NCI-H82 treated with DMSO at 0.1 percent for 48 hours (cell line): ENCODE results near the gene TULP4.
"Not testable (repeated sequence)": the region's sequence is repeated elsewhere in the genome, so short reads cannot be mapped to it uniquely, and the experiment has no call there.

Source experiments
- DNase-seq: peaks from one replicate; lab custom pipeline; 2025; ENCODE audit not compliant: unreplicated experiment; lab: John Stamatoyannopoulos, UW

TULP4 gene

DNA sequence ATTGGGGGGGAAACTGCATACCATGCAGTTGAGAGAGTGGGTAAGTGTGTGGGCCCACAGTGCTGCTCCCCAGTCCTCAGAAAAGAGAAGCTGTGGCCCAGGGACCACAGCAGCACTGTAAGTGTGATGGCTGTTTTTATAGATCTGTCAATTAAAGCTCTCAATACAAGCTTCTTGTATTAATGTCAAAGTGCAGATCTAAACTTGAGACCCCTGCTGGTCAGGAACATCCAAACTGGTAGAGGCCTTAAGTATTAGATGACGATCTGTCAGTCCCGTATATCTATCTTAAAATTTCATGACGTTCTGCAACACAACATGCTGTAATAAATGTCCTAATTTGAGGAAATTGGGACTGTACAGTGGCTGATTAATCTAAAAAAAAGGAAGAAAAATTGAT is 74.8 kb downstream of the TULP4 start:
- DNase-seq, result no peak

DNA sequence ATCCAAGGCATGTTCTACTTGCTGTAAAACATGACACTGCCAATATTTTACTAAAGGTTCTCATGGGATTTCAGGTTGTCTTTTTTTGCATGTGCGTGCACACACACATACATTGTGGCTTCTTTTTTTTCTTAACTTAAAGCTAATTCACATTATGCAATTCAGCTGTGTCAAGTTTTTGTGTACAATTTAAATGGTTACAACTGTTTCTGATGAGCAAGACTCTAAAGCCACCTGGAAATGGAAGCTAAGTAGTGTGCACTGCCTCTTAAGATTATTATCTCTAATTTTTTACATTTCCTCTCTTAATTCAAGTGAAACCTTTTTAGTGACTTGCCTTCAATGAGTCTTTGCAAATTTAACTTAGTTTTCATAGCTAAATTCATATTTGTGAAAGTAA is 75.3 kb downstream of the TULP4 start:
- no peak for DNase-seq

DNA sequence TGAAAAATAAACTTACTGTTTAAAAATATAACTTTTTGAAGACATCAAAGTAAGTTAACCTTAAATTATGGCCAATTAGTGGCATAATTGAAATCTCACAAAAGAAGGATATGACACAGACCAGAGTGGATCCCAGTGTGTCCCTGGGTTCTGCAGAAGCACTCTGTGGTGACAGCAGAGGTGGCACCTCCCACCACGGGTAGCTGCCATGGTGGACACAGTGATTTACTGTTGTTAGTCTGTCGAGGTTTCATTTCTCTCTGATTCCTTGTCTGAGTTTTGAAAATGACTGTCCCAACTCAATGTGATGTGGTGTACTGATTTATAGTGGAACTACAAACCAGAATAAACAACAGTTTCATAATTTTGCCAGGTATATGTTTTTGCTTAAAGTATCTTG is 76.5 kb downstream of the TULP4 start:
- no peak for DNase-seq

DNA sequence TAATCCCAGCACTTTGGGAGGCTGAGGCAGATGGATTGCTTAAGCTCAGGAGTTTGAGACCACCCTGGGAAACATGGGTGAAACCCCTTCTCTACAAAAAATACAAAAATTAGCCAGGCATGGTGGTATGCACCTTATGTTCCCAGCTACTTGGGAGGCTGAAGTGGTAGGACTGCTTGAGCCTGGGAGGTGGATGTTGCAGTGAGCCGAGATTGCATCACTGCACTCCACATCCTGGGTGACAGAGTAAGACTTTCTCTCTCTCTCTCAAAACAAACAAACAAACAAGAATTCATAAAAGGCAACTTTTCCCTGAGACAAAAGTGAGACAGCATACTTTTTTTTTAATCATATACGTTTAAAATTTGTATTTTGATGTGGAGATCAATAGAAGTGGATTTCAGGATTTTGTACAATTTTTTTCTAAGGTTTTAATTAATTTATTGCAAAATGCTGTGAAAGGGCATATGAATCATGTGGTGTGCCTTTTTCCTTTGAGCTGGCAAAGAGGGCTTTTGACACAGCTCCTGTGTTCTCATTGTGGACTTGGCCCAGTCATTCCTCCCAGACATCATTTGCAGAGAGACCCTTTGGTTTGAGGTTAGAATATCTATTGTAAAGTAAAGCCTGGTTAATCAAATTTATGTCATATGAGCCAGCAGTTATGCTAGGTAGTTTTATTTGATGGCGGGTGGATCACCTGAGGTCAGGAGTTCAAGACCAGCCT is 77.1 kb downstream of the TULP4 start:
- DNase-seq, result no peak

DNA sequence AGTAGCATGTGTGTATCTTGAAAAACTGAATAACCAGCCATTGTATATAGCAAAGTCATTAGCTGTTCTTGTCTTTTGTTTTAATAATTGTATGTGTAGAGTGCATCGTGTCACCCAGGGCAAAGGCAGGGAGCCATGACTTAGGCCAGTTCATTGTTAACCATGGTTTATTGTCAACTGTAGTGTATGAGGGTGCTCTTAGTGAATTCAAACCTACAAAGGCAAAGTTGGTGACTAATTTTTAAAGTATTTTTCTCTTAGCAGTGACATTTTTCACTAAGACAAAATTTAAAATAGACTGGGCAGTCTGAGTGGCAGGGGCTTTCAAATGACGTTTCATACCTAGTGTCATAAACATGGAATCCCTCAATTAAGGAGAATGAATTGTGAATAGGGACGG is 79.0 kb downstream of the TULP4 start:
- no peak for DNase-seq

DNA sequence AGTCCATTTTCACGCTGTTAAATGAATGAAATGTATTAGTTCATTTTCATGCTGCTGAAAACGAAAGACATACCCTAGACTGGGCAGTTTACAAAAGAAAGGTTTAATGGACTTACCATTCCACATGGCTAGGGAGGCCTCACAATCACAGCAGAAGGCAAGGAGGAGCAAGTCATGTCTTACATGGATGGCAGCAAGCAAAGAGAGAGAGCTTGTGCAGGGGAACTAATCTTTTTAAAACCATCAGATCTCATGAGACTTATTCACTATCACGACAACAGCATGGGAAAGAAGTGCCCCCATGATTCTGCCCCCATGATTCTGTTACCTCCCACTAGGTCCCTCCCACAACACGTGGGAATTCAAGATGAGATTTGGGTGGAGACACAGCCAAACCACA is 79.7 kb downstream of the TULP4 start:
- DNase-seq, result not testable (repeated sequence)

DNA sequence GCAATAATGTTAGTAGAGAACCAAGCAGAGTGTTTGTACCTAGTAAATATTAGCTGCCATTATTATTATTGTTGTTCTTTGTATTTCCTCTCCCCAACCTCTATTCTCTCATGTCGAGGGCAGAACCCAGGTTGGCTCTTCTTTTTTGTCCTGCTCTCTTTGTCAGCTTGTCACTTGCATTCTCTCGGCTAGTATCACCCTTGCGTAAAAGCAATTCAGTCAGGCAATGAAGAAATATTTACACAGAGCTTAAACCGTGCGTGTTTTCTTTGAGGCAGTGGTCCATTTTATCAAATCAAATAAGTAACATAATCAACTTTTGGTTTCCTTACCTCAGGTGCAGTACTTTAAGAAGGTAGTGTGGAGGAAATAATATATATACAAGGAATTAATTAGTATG is 83.9 kb downstream of the TULP4 start:
- no peak for DNase-seq

DNA sequence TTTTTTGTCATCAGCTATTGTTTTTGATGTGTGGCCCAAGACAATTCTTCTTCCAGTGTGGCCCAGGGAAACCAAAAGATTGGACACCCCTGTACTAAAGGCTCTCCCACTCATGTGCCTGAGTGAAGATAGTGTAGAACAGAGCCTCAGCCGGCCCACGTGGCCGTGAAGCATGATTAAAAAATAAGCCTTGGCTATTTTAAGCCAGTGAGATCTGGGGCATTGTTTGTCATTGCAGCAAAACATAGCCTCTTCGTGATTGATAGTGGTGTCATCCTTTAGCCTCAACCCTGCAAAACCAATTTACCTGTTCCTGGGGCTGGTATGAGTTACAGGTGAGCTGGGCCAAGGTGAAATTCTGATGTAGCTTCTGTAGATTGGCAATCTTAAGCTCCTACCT is 85.3 kb downstream of the TULP4 start:
- DNase-seq, result no peak

DNA sequence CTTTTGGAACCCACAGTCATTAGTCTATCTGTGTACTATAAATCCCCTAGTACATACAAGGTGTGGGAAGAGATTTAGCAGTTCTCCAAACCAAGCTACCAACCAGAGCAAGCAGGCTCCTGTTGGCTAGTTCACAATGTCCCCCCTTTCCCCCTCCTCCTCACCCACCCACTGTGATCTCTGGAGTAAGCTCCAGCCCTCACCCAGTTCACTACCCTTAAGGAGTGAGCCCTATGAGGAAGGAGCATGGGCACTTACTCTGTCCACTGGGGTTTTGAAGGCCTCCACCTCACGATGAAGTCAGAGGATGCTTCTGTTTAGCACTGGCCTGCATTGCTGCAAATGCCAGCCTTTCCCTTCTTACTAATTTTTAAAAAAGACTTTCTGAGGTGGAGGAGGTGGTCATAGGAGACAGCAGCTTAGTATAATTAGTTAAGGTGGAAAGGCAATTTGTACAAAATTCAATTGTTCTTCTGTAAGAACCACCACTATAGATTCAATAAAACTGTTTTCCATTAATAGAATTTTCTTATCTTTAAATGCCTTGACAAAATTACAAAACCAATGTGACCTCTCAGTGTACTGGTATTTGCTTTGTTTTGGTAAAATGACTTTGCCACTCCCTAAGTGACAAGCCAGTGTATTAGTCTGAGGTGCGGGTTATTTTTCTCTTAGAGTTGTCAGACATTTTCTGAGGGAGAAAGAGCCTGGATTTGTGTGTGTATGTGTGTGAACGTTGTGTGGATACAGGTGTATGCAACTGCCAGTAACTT is 86.2 kb downstream of the TULP4 start:
- DNase-seq, result no peak

DNA sequence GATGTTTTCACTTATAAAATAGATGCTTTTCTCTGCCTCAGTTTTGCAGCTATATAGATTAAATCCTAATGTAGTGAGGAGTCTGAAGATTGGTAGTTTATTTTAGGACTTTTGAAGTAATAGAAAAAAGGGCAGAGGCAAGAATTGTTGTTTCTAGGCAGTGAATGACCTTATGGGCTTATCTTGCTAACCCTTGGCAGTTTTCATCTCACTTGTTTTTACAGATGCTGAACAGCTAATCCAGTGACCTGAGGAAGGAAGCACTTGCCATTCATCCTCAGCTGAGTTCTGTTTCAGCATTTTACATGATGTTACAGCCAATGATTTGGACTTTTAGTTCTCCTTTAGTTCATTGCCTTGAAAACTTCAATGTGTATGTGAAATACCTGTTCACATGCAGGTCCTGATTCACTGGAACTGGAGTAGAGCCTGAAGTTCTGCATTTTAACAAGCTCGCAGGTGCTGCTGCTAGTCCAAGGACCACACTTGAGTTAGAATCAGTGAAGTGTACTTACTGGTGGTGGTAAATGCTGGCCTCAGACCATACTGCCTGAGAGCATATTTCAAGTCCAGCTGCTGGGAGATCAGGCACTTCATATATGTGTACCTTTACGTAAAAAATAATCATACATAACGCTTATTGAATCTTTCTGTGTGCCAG is 86.9 kb downstream of the TULP4 start:
- DNase-seq, result no peak

DNA sequence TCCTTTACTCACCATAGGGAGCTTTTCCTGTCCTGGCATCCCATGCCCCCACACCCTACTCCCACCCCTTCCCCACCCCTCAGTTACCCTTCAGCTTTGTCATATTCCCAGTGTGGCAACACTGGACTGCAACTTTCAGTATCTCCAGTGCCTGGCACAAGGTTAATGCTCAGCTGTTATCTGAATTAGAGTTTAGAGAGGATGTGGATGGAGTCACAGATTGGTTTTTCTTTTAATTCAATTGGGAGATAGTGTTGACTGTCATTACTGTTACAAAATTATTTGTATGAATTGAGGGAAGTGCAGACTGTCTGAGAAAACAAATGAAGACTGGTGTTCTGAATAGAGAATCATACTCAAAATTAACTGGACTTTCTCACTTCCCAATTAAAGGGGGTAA is 89.9 kb downstream of the TULP4 start:
- no peak for DNase-seq

DNA sequence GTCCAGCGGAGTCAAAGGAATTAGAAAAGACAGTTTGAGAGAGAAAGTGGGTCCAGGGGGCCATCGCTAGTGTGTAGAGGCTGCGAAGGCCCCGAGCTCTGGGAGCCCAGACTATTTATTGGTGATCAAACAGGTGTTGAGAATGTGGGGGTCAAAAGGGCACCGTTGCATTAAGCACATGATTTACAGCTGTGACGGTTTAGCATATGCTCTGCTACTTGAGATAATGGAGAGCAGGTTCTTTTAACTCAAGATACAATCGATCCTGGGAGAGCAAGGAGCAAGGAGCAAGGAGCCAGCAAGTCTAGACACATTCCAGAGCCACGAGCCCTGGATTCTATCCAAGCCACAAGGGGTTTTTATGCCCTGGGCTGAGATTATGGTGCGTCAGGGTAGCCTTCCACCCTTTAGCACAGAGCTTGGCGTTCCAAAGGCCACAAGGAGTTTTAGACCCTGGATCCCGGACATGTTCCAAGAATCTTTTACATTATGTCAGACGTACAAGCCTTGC is 93.1 kb downstream of the TULP4 start:
- DNase-seq, result peak; percentile 80

DNA sequence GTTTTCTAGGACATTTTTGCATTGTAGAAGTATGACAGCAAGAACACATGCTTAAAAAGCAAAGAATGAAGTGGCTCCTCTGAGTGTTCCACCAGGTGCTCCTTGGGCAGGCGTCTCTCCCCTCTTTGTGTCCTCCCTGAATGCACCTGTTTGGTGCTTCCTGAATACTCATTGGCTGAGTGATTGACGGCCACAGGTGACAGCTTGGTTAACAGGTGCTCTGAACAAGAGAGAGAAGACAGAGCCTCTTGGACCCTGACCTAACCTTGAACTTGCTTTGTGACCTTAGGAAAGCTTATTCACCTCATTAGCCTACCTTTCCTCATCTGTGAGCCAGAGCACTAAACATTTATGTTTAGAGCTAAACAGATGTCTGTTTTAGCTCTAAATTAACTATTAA is 93.7 kb downstream of the TULP4 start:
- DNase-seq, result no peak

DNA sequence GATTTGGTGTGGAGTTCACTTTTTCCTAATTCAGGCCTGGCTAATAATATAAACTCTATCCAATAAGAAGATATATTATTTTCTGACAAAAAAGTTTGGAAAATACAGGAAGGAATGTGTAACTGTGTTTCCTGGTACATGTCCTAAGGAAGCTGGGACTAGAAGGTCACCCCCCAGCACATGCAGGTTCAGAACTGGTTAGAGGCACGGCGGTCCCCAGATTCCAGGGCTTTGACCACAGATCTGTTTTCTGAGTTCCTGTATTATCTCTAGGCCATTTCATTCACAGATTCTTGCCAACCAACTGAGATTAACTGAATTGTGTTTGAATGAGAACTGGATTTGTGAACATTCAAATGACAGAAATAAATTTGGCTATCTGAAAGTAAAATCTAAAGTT is 94.5 kb downstream of the TULP4 start:
- no peak for DNase-seq

DNA sequence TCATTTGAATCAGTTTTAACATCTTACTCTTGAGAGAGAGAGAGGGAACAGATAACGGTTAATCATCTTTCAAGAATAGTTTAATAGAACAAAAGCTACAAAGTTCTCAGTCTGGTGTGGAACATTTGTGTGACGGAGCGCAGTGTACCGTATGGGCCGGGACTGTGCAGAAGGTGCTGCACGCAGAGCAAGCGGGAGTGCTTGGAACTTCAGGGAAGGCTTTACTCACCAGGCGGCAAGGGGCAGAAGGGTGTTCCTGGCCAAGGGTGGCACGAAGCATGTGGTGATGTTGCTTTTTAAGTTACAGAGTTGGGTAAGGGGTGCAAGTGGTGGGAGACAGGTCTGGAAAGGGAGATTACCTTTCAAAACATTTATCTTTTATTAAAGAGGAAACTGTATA is 95.7 kb downstream of the TULP4 start:
- no peak for DNase-seq

DNA sequence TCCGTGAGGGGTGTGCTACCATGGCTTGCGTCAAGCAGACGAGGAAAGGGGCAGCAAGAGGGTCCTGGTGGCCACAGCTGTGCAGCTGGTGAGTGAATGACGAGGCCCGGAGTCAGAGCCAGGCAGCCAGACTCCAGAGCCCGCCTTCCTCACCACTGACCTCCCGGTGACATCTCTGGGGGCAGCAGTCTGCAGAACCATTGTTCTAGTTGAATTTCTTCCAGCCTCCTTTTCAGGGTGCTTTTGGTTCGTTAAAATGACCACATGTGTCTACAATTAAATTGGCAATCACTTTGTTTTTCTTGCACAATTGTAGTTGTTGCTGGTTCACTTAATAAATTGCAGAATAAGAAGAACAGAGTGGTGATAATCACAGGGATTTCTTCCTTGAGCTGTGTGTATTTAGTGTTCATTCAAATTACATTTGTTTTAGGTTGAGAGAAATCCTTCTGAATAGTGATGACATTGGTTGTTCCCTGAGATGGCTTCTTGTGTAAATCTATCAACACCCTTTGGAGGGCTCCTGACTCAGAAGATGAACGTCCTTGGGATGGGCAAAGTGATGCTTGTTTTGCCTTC is 96.4 kb downstream of the TULP4 start:
- no peak for DNase-seq

DNA sequence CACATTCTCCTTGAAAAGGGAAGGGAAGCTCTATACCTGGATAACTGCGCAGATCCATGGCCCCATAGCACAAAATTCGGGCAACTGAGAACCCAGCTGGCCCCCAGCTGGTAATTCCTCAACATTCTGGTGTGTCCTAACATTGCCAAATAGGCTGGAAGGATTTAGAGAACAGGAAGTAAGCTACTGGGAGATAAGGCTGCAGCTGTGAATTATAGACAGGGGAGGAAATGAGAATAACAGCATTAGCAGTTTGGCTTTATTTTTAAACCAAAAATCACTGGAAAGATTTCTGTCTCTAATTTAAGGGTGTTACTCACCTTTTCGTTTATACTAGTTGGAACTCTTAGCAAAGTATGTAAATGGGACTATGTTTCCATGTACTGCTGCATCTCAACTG is 97.2 kb downstream of the TULP4 start:
- DNase-seq, result no peak

DNA sequence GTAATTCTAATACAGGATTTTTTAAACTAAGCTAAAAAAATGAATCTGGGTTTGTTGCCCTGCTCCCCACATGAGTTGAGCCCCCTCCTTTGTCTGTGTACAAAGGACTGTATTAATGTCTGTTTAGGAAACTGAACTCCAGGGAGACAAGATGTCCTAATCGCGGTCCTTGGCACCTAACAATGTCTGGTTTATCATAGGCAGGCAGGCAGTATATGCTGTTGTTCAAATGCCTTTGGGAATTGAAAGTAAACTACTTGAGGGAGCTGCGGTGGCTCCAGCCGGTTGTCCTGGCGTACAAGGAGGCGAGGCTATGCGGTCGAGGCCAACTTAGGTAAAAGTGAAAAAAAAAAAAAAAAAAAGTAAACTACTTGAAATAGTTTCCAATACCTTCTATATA is 98.5 kb downstream of the TULP4 start:
- no peak for DNase-seq

DNA sequence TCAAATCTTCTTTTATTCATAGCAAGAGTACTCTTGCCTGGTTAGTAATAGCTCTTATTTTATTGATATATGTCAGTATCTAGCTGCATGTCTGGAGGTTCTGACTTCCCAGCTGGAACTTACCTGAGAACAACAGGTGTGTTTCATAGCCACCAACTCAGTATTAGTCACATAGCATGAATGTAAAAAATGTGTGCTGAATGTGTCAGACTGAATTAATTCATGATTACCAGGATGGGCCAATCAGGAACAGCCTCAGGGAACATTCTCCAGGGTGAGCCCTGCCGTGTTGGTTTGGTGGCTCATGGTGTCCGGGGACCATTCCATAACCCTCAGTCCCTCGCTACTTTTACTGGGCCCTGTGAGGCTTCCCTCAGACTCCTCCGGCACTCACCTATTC is 99.7 kb downstream of the TULP4 start:
- DNase-seq, result no peak

DNA sequence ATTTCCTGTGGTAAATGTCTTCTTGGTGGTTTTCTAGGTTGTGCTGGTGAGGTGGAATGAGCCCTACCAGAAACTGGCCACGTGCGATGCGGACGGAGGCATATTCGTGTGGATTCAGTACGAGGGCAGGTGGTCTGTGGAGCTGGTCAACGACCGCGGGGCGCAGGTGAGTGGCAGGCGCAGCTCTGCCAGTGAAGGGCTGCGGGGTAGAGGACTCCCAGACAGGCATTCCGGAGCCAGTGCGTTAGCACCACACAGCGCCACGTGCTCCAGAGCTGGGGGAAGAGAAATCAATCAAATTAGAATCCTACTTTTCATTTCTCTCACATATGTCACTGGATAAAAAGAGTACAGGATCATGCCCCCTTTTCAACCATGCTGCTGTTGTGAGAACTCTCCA is 100.8 kb downstream of the TULP4 start:
- no peak for DNase-seq

DNA sequence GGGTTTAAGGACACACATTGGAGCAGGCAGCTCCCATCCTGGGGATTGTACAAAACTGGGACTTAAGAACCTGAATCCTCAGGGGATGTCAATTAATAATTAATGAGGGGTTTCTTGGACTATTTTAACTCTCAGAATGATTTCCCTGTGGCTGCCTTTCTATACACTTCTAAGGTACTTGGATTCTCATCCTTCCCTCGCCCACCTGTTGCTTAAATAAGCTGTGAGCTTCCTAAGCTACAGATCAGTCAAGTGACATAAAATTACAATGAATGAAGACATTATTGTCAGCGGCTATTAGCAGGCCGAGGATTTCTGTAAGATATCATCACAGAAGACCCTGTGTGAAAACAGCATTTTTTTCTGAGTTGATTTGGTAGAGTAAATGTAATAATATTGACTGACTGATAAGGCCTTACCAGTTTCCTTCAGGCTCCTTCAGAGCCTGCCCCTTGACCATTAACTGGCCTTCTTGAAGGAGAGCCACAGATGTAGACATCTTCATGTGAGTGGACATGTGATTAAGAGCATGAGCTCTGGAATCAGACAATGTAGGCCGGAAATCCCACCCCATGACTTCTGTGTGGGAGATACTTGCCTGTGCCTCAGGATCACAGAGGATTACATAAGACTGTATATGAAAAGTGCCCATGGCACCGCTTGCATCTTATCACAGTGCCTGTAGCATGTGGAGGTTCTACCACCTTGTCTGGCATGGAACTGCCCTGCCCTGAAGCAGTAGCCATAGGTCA is 101.7 kb downstream of the TULP4 start:
- no peak for DNase-seq
